MM.1S (cell line): ENCODE data around the gene RFC2.

Experiments
- EZH2 ChIP-seq: fragments of 300-600 bp; sonication (generic); optimal IDR thresholded peaks from 2 replicates; pipeline ENCODE3; 2017; ENCODE audit warnings: low read depth, mild to moderate bottlenecking, antibody characterized with exemption, low read length, mixed read lengths
- TF ChIP-seq, protein P1 (sequence below): fragments of 300-600 bp; sonication (generic); IDR thresholded peaks from 2 replicates; pipeline ENCODE4 v1.5.1; 2016; ENCODE audit warnings: antibody characterized with exemption, low read length, mixed read lengths

DNA sequence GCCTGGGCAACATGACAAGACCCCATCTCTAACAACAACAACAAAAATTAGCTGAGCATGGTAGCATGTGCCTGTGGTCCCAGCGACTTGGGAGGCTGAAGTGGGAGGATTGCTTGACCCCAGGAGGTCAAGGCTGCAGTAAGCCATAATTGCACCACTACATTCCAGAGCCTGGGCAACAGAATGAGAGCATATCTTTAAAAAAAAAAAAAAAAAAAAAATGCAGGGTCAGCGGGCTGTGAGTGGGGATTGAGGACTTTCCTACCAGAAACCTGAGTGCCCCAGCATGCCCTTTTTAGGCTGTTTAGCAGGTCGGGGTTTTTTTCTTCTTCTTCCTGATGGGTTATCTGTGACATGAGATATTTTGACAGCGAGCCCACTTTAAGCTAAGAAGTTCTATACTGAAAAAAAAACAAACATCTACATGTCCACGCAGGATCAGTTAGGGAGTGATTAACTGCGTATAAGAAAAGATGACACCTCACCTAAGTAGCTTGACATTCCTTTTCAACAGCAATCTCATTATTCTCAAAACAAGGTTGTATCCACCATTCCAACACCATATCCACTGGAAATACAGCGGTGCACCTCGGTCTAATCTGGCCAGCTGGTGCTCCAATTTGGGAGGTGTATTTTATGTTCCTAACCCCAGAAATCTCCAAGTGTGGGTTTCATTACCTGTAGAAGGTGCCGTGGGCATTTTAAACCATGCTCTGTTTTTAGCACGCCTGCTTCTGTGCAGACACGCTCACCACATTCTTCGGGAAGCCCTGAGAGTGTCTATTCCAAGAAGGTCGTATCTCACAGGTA, 13.8 kb upstream of the RFC2 start:
- TF ChIP-seq, protein P1, sequence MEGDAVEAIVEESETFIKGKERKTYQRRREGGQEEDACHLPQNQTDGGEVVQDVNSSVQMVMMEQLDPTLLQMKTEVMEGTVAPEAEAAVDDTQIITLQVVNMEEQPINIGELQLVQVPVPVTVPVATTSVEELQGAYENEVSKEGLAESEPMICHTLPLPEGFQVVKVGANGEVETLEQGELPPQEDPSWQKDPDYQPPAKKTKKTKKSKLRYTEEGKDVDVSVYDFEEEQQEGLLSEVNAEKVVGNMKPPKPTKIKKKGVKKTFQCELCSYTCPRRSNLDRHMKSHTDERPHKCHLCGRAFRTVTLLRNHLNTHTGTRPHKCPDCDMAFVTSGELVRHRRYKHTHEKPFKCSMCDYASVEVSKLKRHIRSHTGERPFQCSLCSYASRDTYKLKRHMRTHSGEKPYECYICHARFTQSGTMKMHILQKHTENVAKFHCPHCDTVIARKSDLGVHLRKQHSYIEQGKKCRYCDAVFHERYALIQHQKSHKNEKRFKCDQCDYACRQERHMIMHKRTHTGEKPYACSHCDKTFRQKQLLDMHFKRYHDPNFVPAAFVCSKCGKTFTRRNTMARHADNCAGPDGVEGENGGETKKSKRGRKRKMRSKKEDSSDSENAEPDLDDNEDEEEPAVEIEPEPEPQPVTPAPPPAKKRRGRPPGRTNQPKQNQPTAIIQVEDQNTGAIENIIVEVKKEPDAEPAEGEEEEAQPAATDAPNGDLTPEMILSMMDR = no peak
- no peak for TF ChIP-seq EZH2
